ACHN (cell line): ENCODE results near the gene VAV1.

ENCODE experiments used
- DNase-seq: peaks from one replicate; pipeline ENCODE4 v3.0.0-alpha.2; 2015
- in situ Hi-C: cut with HindIII; loops from 2 replicates; pipeline ENCODE4 v1.10.0; 2017; ENCODE audit warnings: low sequenced_read_pairs, low pct_ligation_motif_present, low pct_unique_long_range_greater_than_20kb

VAV1 gene

GRCh38 chr19:6772028-6772865 is at the start of gene VAV1:
TSS of gene VAV1 (plus strand) at chr19:6772708. CDS start at chr19:6772808, 100 bp downstream.
- in situ Hi-C loops: no loop called here
- no peak for DNase-seq

- in situ Hi-C loops: no loop called here
- peak; percentile 18 for DNase-seq
These were observed 49.3 kb upstream of the VAV1 start for GRCh38 chr19:6723108-6723618.

DNA sequence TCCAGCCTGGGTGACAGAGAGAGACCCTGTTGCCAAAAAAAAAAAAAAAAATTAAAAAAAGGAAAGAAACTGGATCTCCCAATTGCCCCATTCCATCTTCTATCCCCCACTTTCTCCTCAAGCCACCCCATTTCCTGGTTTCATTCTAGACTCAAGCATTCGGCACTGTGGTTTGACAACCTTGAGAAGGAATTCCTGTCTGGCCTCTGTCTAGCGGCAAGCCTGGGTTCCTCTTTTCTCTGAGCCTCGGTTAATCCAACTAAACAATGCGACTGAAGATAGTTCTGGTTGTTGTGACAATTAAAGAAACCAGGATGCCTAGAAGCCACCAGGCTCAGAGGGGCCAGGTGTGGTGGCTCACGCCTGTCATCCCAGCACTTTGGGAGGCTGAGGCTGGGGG is 48.8 kb upstream of the VAV1 start:
- no peak for DNase-seq
- in situ Hi-C loops: no loop called here

- in situ Hi-C loops: no loop called here
- no peak for DNase-seq
These were observed 47.6 kb upstream of the VAV1 start for GRCh38 chr19:6724631-6725492.

DNA sequence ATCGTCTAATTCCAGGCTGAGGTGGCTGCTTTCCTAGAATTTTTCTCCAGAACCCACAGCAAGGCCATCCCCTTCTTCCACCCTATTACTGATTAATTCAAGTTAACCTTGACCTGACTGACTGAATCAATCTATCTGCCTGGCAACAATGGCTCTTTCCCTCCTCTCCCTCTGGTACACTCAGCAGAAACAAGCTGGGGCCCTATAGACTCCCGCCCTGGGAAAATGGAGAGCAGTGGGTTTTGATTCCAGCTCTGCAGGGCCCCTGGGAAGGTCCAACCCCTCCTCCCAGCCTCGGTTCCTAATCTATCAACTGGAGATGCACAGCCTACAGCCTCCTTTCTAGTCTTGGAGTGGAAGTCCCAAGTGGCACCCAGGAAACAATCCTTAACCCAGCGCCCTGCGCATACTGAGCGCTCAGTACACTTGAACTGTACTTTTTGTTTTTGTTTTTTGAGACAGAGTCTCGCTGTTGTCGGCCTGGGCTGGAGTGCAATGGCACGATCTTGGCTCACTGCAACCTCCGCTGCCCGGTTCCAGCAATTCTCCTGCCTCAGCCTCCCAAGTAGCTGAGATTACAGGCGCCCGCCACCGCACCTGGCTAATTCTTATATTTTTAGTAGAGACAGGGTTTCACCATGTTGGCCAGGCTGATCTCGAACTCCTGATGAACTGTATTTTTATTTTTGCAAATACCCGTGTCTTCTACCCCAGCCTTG is 46.8 kb upstream of the VAV1 start:
- DNase-seq: peak; percentile 40
- in situ Hi-C loops: no loop called here

DNA sequence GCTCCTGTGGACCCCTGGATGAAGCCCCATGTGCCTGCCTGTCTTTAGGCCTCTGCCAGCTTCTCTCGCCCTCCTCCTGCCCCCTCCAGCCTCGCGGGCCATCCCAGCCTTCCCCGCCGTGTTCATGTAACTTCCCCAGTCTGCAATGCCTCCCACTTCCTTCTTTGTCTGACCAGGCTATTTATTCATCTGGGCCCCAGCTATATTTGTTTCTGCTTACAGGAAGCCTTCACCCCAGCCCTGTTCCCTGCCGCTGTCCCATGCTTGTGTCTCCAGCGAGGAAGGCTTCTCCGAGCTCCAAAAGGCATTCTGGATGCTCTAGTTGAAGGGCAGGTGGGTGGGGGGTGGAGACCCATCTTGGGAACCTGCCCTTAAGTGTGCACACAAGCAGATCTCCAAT is 44.2 kb upstream of the VAV1 start:
- in situ Hi-C loops: no loop called here
- no peak for DNase-seq

DNA sequence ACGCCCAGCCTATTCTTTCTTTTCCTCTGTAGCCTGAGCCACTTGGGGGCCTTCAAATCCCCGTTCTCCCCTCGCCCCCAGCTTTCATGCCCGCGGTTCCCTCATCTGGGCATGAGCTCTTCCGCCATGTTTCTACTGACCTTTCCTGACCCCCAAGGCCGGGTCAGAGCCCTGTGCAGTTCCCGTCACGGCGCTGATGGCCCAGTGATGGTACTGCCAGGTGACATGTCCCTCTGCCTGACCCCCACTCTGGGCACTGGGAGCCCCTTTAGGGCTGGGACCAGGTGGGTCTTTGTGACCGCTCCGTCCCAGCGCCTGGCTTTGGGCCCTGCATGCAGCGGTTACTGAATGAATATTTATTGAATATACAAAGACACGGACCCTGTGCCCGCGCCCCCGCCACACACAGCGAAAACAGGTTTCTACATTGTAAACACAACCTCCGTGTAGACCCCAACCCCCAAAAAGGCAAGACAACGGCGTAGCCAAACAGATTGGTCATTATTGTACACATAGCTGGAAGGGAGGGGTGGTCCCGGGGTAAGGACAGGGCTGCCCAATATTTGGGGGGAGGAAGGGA is 42.8 kb upstream of the VAV1 start:
- in situ Hi-C loops: no loop called here
- no peak for DNase-seq

GRCh38 chr19:6730153-6730804 is 42.2 kb upstream of the VAV1 start:
- in situ Hi-C loops: no loop called here
- DNase-seq: no peak

- in situ Hi-C loops: no loop called here
- DNase-seq: no peak
These were observed 41.4 kb upstream of the VAV1 start for GRCh38 chr19:6730941-6731670.

- in situ Hi-C loops: no loop called here
These were observed 40.7 kb upstream of the VAV1 start for GRCh38 chr19:6731822-6732221.

GRCh38 chr19:6732803-6733337 is 39.6 kb upstream of the VAV1 start:
- no peak for DNase-seq
- in situ Hi-C loops: no loop called here

More at GRCh38 chr19:6731822-6732221, 40.7 kb upstream of the VAV1 start:
- no peak for DNase-seq

DNA sequence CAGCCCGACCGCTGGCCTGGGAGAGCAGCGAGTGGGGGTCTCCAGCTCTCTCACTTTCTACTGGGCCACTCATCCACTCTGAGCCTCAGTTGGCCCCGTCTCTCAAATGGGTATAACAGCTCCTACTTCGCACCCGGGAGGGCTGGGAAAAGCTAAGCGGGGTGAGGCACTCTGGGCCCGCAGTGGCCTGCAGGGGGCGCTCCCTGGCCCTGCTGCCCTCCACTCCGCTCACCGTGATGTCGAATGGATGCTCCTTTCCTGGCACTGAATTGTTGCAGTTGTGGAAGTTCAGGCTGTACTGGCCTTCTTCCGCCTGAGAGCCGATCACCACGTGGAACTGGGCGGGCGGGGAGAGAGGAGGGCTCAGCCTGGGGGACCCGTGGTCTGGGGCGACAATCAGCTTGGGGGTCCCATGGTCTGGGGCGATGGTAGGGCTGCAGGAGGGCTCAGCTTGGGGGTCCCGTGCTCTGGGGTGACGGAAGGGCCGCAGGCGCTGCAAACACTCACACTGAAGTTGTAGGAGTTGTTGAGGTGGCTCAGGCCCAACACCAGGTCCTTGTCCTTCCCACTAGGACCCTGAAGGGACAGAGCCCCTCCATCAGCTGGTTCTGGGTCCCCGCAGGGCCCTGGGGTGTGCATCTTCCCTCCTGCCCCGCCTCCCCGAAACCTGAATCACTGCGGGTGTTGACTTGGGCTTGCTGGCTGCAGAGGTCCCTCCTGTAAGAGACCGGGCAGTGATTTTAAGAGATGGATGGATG is 39.0 kb upstream of the VAV1 start:
- in situ Hi-C loops: no loop called here

DNA sequence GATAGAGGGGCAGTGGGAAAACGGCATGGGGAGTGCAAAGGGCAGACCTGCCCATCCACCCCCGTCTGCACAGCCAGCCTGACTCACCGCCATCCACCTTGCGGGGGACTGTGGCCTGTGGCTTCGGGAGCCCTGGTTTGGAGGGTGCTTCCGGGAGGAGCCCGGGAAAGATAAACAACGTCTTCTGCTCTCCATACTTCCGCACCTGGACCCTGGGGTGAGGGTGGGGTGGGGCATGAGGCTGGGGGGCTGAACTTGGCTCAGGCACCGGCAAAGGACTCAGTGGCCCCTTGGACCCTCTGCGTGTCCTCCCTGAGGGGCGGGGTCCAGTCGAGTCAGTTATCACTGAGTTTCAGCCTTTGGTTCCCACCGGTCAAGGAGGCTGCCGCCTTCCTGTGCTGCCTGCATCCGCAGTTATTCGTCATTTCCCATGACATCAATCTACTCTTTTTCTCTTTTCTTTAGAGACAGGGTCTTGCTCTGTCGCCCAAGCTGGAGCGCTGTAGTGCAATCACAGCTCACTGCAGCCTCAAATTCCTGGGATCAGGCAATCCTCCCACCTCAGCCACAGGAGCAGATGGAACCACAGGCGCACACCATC is 38.3 kb upstream of the VAV1 start:
- in situ Hi-C loops: no loop called here
- DNase-seq: no peak

More for the DNA sequence above, 39.0 kb upstream of the VAV1 start:
- no peak for DNase-seq

- no peak for DNase-seq
- in situ Hi-C loops: no loop called here
These were observed 37.2 kb upstream of the VAV1 start for GRCh38 chr19:6735181-6735911.

GRCh38 chr19:6736169-6736916 is 36.2 kb upstream of the VAV1 start:
- in situ Hi-C loops: no loop called here

More at GRCh38 chr19:6736169-6736916, 36.2 kb upstream of the VAV1 start:
- peak; percentile 89 for DNase-seq
